NCI-H2029 treated with DMSO at 0.1 percent for 48 hours (cell line): ENCODE measurements around the gene UTP14C.
"Not testable (repeated sequence)": the region's sequence is repeated elsewhere in the genome, so short reads cannot be mapped to it uniquely, and the experiment has no call there.

ENCODE experiments used
- DNase-seq: peaks from one replicate; lab custom pipeline; 2025; lab: John Stamatoyannopoulos, UW

The UTP14C gene

GRCh38 chr13:52043675-52044074, 19.2 kb downstream of the UTP14C start:
- no peak for DNase-seq

- no peak for DNase-seq
Measured at GRCh38 chr13:52047463-52047862, 23.0 kb downstream of the UTP14C start.

DNA sequence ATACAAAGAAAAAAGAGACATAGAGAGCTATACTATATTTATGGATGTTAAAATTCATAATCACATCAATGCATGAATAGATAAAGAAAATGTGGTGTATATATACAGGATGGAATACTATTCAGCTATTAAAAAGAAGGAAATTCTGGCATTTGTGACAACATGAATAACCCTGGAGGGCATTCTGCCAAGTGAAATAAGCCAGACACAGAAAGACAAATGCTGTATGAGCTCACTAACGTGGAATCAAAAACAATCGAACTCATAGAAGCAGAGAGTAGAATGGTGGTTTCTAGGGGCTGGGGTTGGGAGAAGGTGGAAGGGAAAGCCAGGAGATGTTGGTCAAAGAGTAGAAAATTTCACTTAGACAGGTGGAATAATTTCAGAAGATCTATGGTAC, 24.0 kb downstream of the UTP14C start:
- DNase-seq, result no peak

GRCh38 chr13:52051400-52051799, 26.9 kb downstream of the UTP14C start:
- DNase-seq, result no peak

- DNase-seq, result no peak
Measured at GRCh38 chr13:52053460-52053859, 29.0 kb downstream of the UTP14C start.

GRCh38 chr13:52061064-52061463, 36.6 kb downstream of the UTP14C start:
- not testable (repeated sequence) for DNase-seq

GRCh38 chr13:52061587-52061986, 37.1 kb downstream of the UTP14C start:
- DNase-seq, result no peak

GRCh38 chr13:52067237-52067636, 42.7 kb downstream of the UTP14C start:
- no peak for DNase-seq

GRCh38 chr13:52070929-52071523, 46.5 kb downstream of the UTP14C start:
- DNase-seq, result no peak
